Naive thymus-derived CD4-positive, alpha-beta T cell (primary cell): ENCODE data around the gene GTF3C6. TPM values are rescaled to one million over a fixed set of nuclear protein-coding genes. Genes with fewer than 3 reads are reported as not detected.
A peak's percentile ranks its signal among the peaks of the same experiment; 100 is the strongest.

Source experiments
- ATAC-seq: fragments of 150-1000 bp; cut with Tn5 transposase; 2 replicates; pipeline ENCODE4 v1.10.0; 2021; ENCODE audit warnings: mild to moderate bottlenecking, moderate library complexity
- CTCF ChIA-PET: fragments of 350-600 bp; sonication (Branson Sonifier 250); formaldehyde crosslinking; loops from one replicate; lab custom pipeline; 2021; ENCODE audit warnings: antibody characterized with exemption; lab: Charles Lee
- POLR2A ChIA-PET: fragments of 350-600 bp; sonication (Branson Sonifier 250); formaldehyde crosslinking; loops from one replicate; lab custom pipeline; 2021; ENCODE audit warnings: antibody characterized with exemption, inconsistent platforms; lab: Charles Lee
- DNase-seq, 9 donors: peaks; one replicate each; pipeline versions ENCODE4 v3.0.0 to v3.0.0-alpha.2; 2020 to 2022; ENCODE audit warnings: mixed read lengths in 1 of 9
- H3K27ac ChIP-seq: one replicate; pipeline ENCODE4 v1.7.0; 2013; ENCODE audit warnings: mild to moderate bottlenecking, low read depth, low read length, moderate library complexity
- H3K27me3 ChIP-seq, 2 donors: one replicate each; pipeline ENCODE4 v1.7.0; 2013; ENCODE audit warnings: low read length in 2 of 2, mild to moderate bottlenecking in 2 of 2, moderate library complexity in 2 of 2; ENCODE audit not compliant: control insufficient read depth in 2 of 2, insufficient read depth in 2 of 2
- H3K36me3 ChIP-seq, 3 experiments: 1 replicate in 2 of 3; 2 replicates in 1 of 3; pipeline ENCODE4 v1.7.0; 2013; ENCODE audit warnings: low read length in 3 of 3, mild to moderate bottlenecking in 3 of 3, moderate library complexity in 1 of 3; ENCODE audit not compliant: insufficient read depth in 3 of 3, control insufficient read depth in 2 of 3
- H3K4me1 ChIP-seq, 2 donors: one replicate each; pipeline ENCODE4 v1.7.0; 2013; ENCODE audit warnings: low read length in 2 of 2, mild to moderate bottlenecking in 2 of 2, moderate library complexity in 1 of 2; ENCODE audit not compliant: control insufficient read depth in 2 of 2, insufficient read depth in 2 of 2
- H3K4me3 ChIP-seq: 2 replicates; pipeline ENCODE4 v1.7.0; 2013; ENCODE audit warnings: mild to moderate bottlenecking, low read length
- H3K9me3 ChIP-seq, 3 experiments: 1 replicate in 2 of 3; 2 replicates in 1 of 3; pipeline ENCODE4 v1.7.0; 2013; ENCODE audit warnings: low read length in 3 of 3; ENCODE audit not compliant: control insufficient read depth in 2 of 3
- H3K27ac Mint-ChIP-seq, 9 donors: one replicate each; pipeline ENCODE4 v1.8.0; 2020 to 2022; ENCODE audit warnings: mixed read lengths in 9 of 9, mild to moderate bottlenecking in 8 of 9, moderate library complexity in 5 of 9, inconsistent platforms in 2 of 9
- H3K27me3 Mint-ChIP-seq, 5 donors: one replicate each; pipeline ENCODE4 v1.8.0; 2021 to 2022; ENCODE audit warnings: mixed read lengths in 5 of 5, mild to moderate bottlenecking in 1 of 5
- H3K36me3 Mint-ChIP-seq, 5 donors: one replicate each; pipeline ENCODE4 v1.8.0; 2020 to 2022; ENCODE audit warnings: mixed read lengths in 5 of 5, mild to moderate bottlenecking in 3 of 5, inconsistent platforms in 1 of 5
- H3K4me1 Mint-ChIP-seq, 7 donors: one replicate each; pipeline ENCODE4 v1.8.0; 2020 to 2022; ENCODE audit warnings: mixed read lengths in 7 of 7, mild to moderate bottlenecking in 3 of 7, inconsistent platforms in 1 of 7
- H3K4me3 Mint-ChIP-seq, 10 donors: one replicate each; pipeline ENCODE4 v1.8.0; 2020 to 2022; ENCODE audit warnings: mild to moderate bottlenecking in 10 of 10, mixed read lengths in 10 of 10, moderate library complexity in 6 of 10, inconsistent platforms in 2 of 10
- H3K9me3 Mint-ChIP-seq, 11 donors: one replicate each; pipeline ENCODE4 v1.8.0; 2020 to 2022; ENCODE audit warnings: mixed read lengths in 11 of 11, mild to moderate bottlenecking in 4 of 11, inconsistent platforms in 1 of 11, moderate library complexity in 1 of 11
- intact Hi-C, 2 donors: fragments of 100-400 bp; cut with micrococcal nuclease; formaldehyde crosslinking; loops; one replicate each; pipeline ENCODE4 v1.15.1; 2023
- polyA plus RNA-seq, 2 donors: library from polyadenylated mRNA; unstranded; fragments of 300-500 nt; fragmentation: Illumina TruSeq; gene quantifications; one replicate each; pipeline ENCODE4 v1.2.3, GENCODE V29; 2021
- total RNA-seq, 6 experiments: library from RNA in 5 of 6; stranded (reverse) in 5 of 6; gene quantifications; 1 replicate in 5 of 6; 2 replicates in 1 of 6; pipeline ENCODE4 v1.2.3 and lab custom pipeline; 2021 to 2026

The GTF3C6 gene
- total and polyA plus RNA-seq, 7 experiments from 2014 or later: 18.1 to 102 (median 33.5) TPM

- H3K4me3 Mint-ChIP-seq: no peak overlapping the region
- no peaks in the 10 kb centered on the region for H3K27me3 ChIP-seq
- H3K4me1 ChIP-seq: no peaks in the 10 kb centered on the region
- no peak overlapping the region for H3K27ac Mint-ChIP-seq
- H3K27ac ChIP-seq: no peak overlapping the region
- ATAC-seq: no peak
- ChIA-PET POLR2A (no interaction called here), CTCF (no interaction called here)
- no peak for DNase-seq
- H3K4me1 Mint-ChIP-seq: peaks cover 0 to 8% (median 0%) of the 10 kb centered on the region in 7 donors
- no peaks in the 10 kb centered on the region for H3K9me3 ChIP-seq
- no peaks in the 10 kb centered on the region for H3K27me3 Mint-ChIP-seq
- intact Hi-C loops: no loop called here
- H3K4me3 ChIP-seq: no peak overlapping the region
- no peaks in the 10 kb centered on the region for H3K36me3 ChIP-seq
- peaks cover 0 to 2% (median 0%) of the 10 kb centered on the region in 11 donors for H3K9me3 Mint-ChIP-seq
- no peaks in the 10 kb centered on the region for H3K36me3 Mint-ChIP-seq
Measured at GRCh38 chr6:110939429-110940200, 18.9 kb upstream of the GTF3C6 start.

GRCh38 chr6:110944681-110945151, 13.8 kb upstream of the GTF3C6 start:
- no peaks in the 10 kb centered on the region for H3K36me3 ChIP-seq
- ChIA-PET POLR2A (no interaction called here), CTCF (interaction anchor here (0.7 kb wide), 1 partner anchor 417 kb away, joined by 4 read pairs; no protein-coding TSS in a partner anchor)
- H3K27me3 ChIP-seq: no peaks in the 10 kb centered on the region
- Mint-ChIP-seq H3K27ac (peak overlapping the region in 1 of 9 donors; percentile 77), H3K4me1 (peaks cover 0 to 6% (median 0%) of the 10 kb centered on the region in 7 donors), H3K27me3 (no peaks in the 10 kb centered on the region), H3K9me3 (no peaks in the 10 kb centered on the region), H3K36me3 (no peaks in the 10 kb centered on the region), H3K4me3 (no peak overlapping the region)
- H3K9me3 ChIP-seq: no peaks in the 10 kb centered on the region
- no peak overlapping the region for H3K4me3 ChIP-seq
- ATAC-seq (peak; percentile 96), DNase-seq (peak in 1 of 9 donors; percentile 49)
- no peaks in the 10 kb centered on the region for H3K4me1 ChIP-seq
- intact Hi-C loops: loop anchor here in 1 of 2 donors (1.0 to 2.0 kb wide), 3 partner anchors 14 to 129 kb away; partner anchors contain the start of genes AMD1, CDK19 and GTF3C6
- no peak overlapping the region for H3K27ac ChIP-seq

GRCh38 chr6:110946498-110946897, 12.0 kb upstream of the GTF3C6 start:
- no peaks in the 10 kb centered on the region for H3K4me1 ChIP-seq
- Mint-ChIP-seq H3K4me3 (no peak overlapping the region), H3K4me1 (peaks cover 0 to 14% (median 0%) of the 10 kb centered on the region in 7 donors), H3K9me3 (no peaks in the 10 kb centered on the region), H3K27ac (no peak overlapping the region), H3K36me3 (no peaks in the 10 kb centered on the region), H3K27me3 (no peaks in the 10 kb centered on the region)
- no peak for DNase-seq
- no peak overlapping the region for H3K4me3 ChIP-seq
- ChIA-PET CTCF (interaction anchor here (1.6 to 1.7 kb wide), 2 partner anchors 264 to 267 kb away, joined by 6 read pairs; no protein-coding TSS in a partner anchor), POLR2A (no interaction called here)
- intact Hi-C loops: no loop called here
- no peaks in the 10 kb centered on the region for H3K27me3 ChIP-seq
- no peak for ATAC-seq
- no peaks in the 10 kb centered on the region for H3K9me3 ChIP-seq
- H3K36me3 ChIP-seq: no peaks in the 10 kb centered on the region
- no peak overlapping the region for H3K27ac ChIP-seq

- no peaks in the 10 kb centered on the region for H3K4me1 ChIP-seq
- H3K4me3 ChIP-seq: no peak overlapping the region
- no peaks in the 10 kb centered on the region for H3K27me3 ChIP-seq
- ATAC-seq (peak; percentile 52), DNase-seq (peak in 7 of 9 donors; percentile 17 to 64 (median 50))
- no peak overlapping the region for H3K27ac Mint-ChIP-seq
- H3K4me3 Mint-ChIP-seq: no peak overlapping the region
- POLR2A ChIA-PET: interaction anchor here (1.1 to 1.7 kb wide), 3 partner anchors 74 to 267 kb away, joined by 3 to 6 read pairs (median 3); no protein-coding TSS in a partner anchor
- H3K36me3 ChIP-seq: no peaks in the 10 kb centered on the region
- intact Hi-C loops: loop anchor here (1.0 to 10.0 kb wide), 6 partner anchors 71 to 1855 kb away; partner anchors contain the start of genes CDK19 (in 1 of the 2), CEP57L1 (in 1 of the 2), SESN1 (in 1 of the 2) and ZBTB24 (in 1 of the 2)
- peaks cover 0 to 12% (median 6%) of the 10 kb centered on the region in 5 donors for H3K27me3 Mint-ChIP-seq
- CTCF ChIA-PET: interaction anchor here (0.6 to 3.3 kb wide), 7 partner anchors 8 to 570 kb away, joined by 3 to 51 read pairs (median 5); partner anchors contain the start of gene GTF3C6
- H3K9me3 ChIP-seq: no peaks in the 10 kb centered on the region
- no peaks in the 10 kb centered on the region for H3K36me3 Mint-ChIP-seq
- H3K27ac ChIP-seq: no peak overlapping the region
- no peaks in the 10 kb centered on the region for H3K9me3 Mint-ChIP-seq
- peaks cover 0 to 8% (median 0%) of the 10 kb centered on the region in 7 donors for H3K4me1 Mint-ChIP-seq
Measured at GRCh38 chr6:110949679-110950285, 8.7 kb upstream of the GTF3C6 start.

- Mint-ChIP-seq H3K4me1 (peaks cover 0 to 7% (median 0%) of the 10 kb centered on the region in 7 donors), H3K27ac (no peak overlapping the region), H3K36me3 (no peaks in the 10 kb centered on the region), H3K4me3 (no peak overlapping the region), H3K9me3 (no peaks in the 10 kb centered on the region), H3K27me3 (peaks cover 0 to 12% (median 6%) of the 10 kb centered on the region in 5 donors)
- Histone ChIP-seq H3K27ac (no peak overlapping the region), H3K4me1 (no peaks in the 10 kb centered on the region), H3K4me3 (no peak overlapping the region), H3K27me3 (no peaks in the 10 kb centered on the region), H3K36me3 (no peaks in the 10 kb centered on the region), H3K9me3 (no peaks in the 10 kb centered on the region)
- ATAC-seq: no peak
- intact Hi-C loops: loop anchor here in 1 of 2 donors (10.0 kb wide), 2 partner anchors 1466 to 1856 kb away; partner anchors contain the start of genes CEP57L1, SESN1 and ZBTB24
- DNase-seq: no peak
- ChIA-PET POLR2A (interaction anchor here (0.6 to 1.7 kb wide), 3 partner anchors 49 to 267 kb away, joined by 3 to 6 read pairs (median 5); no protein-coding TSS in a partner anchor), CTCF (interaction anchor here (0.6 to 3.3 kb wide), 3 partner anchors 46 to 269 kb away, joined by 3 to 51 read pairs (median 5); no protein-coding TSS in a partner anchor)
Measured at GRCh38 chr6:110950440-110950839, 8.1 kb upstream of the GTF3C6 start.

GRCh38 chr6:110951008-110951407, 7.5 kb upstream of the GTF3C6 start:
- Histone ChIP-seq H3K9me3 (no peaks in the 10 kb centered on the region), H3K4me3 (no peak overlapping the region), H3K4me1 (no peaks in the 10 kb centered on the region), H3K36me3 (no peaks in the 10 kb centered on the region), H3K27me3 (no peaks in the 10 kb centered on the region), H3K27ac (no peak overlapping the region)
- ATAC-seq (no peak), DNase-seq (no peak)
- H3K27me3 Mint-ChIP-seq: peaks cover 0 to 12% (median 6%) of the 10 kb centered on the region in 5 donors
- intact Hi-C loops: loop anchor here in 1 of 2 donors (10.0 kb wide), 2 partner anchors 1466 to 1856 kb away; partner anchors contain the start of genes CEP57L1, SESN1 and ZBTB24
- CTCF ChIA-PET: interaction anchor here (0.6 to 3.3 kb wide), 5 partner anchors 46 to 422 kb away, joined by 3 to 51 read pairs (median 5); no protein-coding TSS in a partner anchor
- H3K4me3 Mint-ChIP-seq: no peak overlapping the region
- no peaks in the 10 kb centered on the region for H3K9me3 Mint-ChIP-seq
- no peak overlapping the region for H3K27ac Mint-ChIP-seq
- H3K36me3 Mint-ChIP-seq: no peaks in the 10 kb centered on the region
- POLR2A ChIA-PET: interaction anchor here (0.6 to 1.2 kb wide), 2 partner anchors 48 to 164 kb away, joined by 3 to 5 read pairs; no protein-coding TSS in a partner anchor
- peaks cover 0 to 7% (median 0%) of the 10 kb centered on the region in 7 donors for H3K4me1 Mint-ChIP-seq
